ENCODE measurements around the gene CCDC24.

- TF ChIP-seq, protein P1, sequence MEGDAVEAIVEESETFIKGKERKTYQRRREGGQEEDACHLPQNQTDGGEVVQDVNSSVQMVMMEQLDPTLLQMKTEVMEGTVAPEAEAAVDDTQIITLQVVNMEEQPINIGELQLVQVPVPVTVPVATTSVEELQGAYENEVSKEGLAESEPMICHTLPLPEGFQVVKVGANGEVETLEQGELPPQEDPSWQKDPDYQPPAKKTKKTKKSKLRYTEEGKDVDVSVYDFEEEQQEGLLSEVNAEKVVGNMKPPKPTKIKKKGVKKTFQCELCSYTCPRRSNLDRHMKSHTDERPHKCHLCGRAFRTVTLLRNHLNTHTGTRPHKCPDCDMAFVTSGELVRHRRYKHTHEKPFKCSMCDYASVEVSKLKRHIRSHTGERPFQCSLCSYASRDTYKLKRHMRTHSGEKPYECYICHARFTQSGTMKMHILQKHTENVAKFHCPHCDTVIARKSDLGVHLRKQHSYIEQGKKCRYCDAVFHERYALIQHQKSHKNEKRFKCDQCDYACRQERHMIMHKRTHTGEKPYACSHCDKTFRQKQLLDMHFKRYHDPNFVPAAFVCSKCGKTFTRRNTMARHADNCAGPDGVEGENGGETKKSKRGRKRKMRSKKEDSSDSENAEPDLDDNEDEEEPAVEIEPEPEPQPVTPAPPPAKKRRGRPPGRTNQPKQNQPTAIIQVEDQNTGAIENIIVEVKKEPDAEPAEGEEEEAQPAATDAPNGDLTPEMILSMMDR (IDR thresholded peaks at IDR 0.05), result no peak
- TF ChIP-seq POLR2A (IDR thresholded peaks at IDR 0.05), result no peak
Measured at GRCh38 chr1:43979528-43980254, 11.7 kb upstream of the CCDC24 start.
